ENCODE data around the gene SHMT1.
A peak's percentile ranks its signal among the peaks of the same experiment; 100 is the strongest.
"Not testable (repeated sequence)": the region's sequence is repeated elsewhere in the genome, so short reads cannot be mapped to it uniquely, and the experiment has no call there.

Gene SHMT1

GRCh38 chr17:18363101-18364049 lies at the start of gene SHMT1:
SHMT1 (minus strand) TSS chr17:18363550; CDS start chr17:18355981, 7,569 bp downstream.
- intact Hi-C loops (cut with DNase I), result no loop called here
- peak; percentile 90 to 98 (median 96) for DNase-seq

GRCh38 chr17:18412001-18412538 lies 48.7 kb upstream of the SHMT1 start:
- peak in 1 of 42 donors; percentile 28 for DNase-seq
- intact Hi-C loops (cut with DNase I), result not testable (repeated sequence)

GRCh38 chr17:18411377-18411864 lies 48.1 kb upstream of the SHMT1 start:
- intact Hi-C loops (cut with DNase I), result not testable (repeated sequence)
- DNase-seq, result peak; percentile 7 to 81 (median 51)

- DNase-seq, result peak in 17 of 42 donors; percentile 2 to 51 (median 20)
- intact Hi-C loops (cut with DNase I), result not testable (repeated sequence)
These were observed 47.4 kb upstream of the SHMT1 start for GRCh38 chr17:18410736-18411135.

GRCh38 chr17:18409321-18409720 lies 46.0 kb upstream of the SHMT1 start:
- DNase-seq; intact Hi-C loops (cut with DNase I): not testable (repeated sequence)

GRCh38 chr17:18408906-18409305 lies 45.6 kb upstream of the SHMT1 start:
- intact Hi-C loops (cut with DNase I); DNase-seq: not testable (repeated sequence)

GRCh38 chr17:18403604-18404003 lies 40.3 kb upstream of the SHMT1 start:
- intact Hi-C loops (cut with DNase I); DNase-seq: not testable (repeated sequence)

GRCh38 chr17:18403166-18403565 lies 39.8 kb upstream of the SHMT1 start:
- intact Hi-C loops (cut with DNase I); DNase-seq: not testable (repeated sequence)

GRCh38 chr17:18401872-18402590 lies 38.7 kb upstream of the SHMT1 start:
- DNase-seq; intact Hi-C loops (cut with DNase I): not testable (repeated sequence)

GRCh38 chr17:18388728-18389127 lies 25.4 kb upstream of the SHMT1 start:
- intact Hi-C loops (cut with DNase I), result not testable (repeated sequence)
- DNase-seq, result peak in 1 of 42 donors; percentile 7

- DNase-seq, result peak in 1 of 42 donors; percentile 21
- intact Hi-C loops (cut with DNase I), result not testable (repeated sequence)
These were observed 24.9 kb upstream of the SHMT1 start for GRCh38 chr17:18388266-18388665.

GRCh38 chr17:18387583-18387982 lies 24.2 kb upstream of the SHMT1 start:
- DNase-seq, result peak in 1 of 42 donors; percentile 28
- intact Hi-C loops (cut with DNase I), result not testable (repeated sequence)

- intact Hi-C loops (cut with DNase I); DNase-seq: not testable (repeated sequence)
These were observed 20.9 kb upstream of the SHMT1 start for GRCh38 chr17:18384271-18384670.

GRCh38 chr17:18383079-18383481 lies 19.7 kb upstream of the SHMT1 start:
- peak in 6 of 42 donors; percentile 16 to 38 (median 24) for DNase-seq
- intact Hi-C loops (cut with DNase I), result not testable (repeated sequence)

GRCh38 chr17:18382441-18383078 lies 19.2 kb upstream of the SHMT1 start:
- DNase-seq, result peak in 1 of 42 donors; percentile 22
- intact Hi-C loops (cut with DNase I), result no loop called here

GRCh38 chr17:18381953-18382245 lies 18.5 kb upstream of the SHMT1 start:
- DNase-seq, result peak in 1 of 42 donors; percentile 15

GRCh38 chr17:18381158-18381952 lies 18.0 kb upstream of the SHMT1 start:
- intact Hi-C loops (cut with DNase I), result no loop called here
- peak in 1 of 42 donors; percentile 28 for DNase-seq

More at GRCh38 chr17:18381953-18382245, 18.5 kb upstream of the SHMT1 start:
- intact Hi-C loops (cut with DNase I), result no loop called here
